ENCODE results near the gene FMO5. TPM values are rescaled to one million over a fixed set of nuclear protein-coding genes. Genes with fewer than 3 reads are reported as not detected.

Gene FMO5
- total and polyA plus RNA-seq, 2 of the 13 experiments (the other 11 are each of a cell fraction or from before 2014, with no cell fraction given): 48.2 to 149 TPM

- TF ChIP-seq ATF4 (CRISPR knock-in tag; IDR thresholded peaks at IDR 0.05) (no peak), NKX3-1 (CRISPR knock-in tag; IDR thresholded peaks at IDR 0.05) (peak; percentile 70), XBP1 (CRISPR knock-in tag; IDR thresholded peaks at IDR 0.05) (no peak), PREB (CRISPR knock-in tag; IDR thresholded peaks at IDR 0.05) (0 out of 2 replicates have a peak, but pooled peaks have one; percentile 21), HOXA5 (CRISPR knock-in tag; IDR thresholded peaks at IDR 0.05) (peak; percentile 86; the same call in 1 of the 2 replicates), CREBL2 (CRISPR knock-in tag; IDR thresholded peaks at IDR 0.05; ENCODE audit: borderline replicate concordance) (0 out of 2 replicates have a peak, but pooled peaks have one; percentile 49), ZNF710 (CRISPR knock-in tag; IDR thresholded peaks at IDR 0.05; ENCODE audit: borderline replicate concordance) (no peak), YEATS4 (CRISPR knock-in tag; IDR thresholded peaks at IDR 0.05; ENCODE audit: borderline replicate concordance) (no peak), ZNF580 (CRISPR knock-in tag; IDR thresholded peaks at IDR 0.05; ENCODE audit: borderline replicate concordance, low read depth) (no peak), ZNF792 (CRISPR knock-in tag; IDR thresholded peaks at IDR 0.05) (no peak), ZNF337 (CRISPR knock-in tag; IDR thresholded peaks at IDR 0.05; ENCODE audit: borderline replicate concordance, low read depth) (no peak), TSC22D2 (CRISPR knock-in tag; IDR thresholded peaks at IDR 0.05; ENCODE audit: borderline replicate concordance) (no peak), ZNF232 (CRISPR knock-in tag; IDR thresholded peaks at IDR 0.05; ENCODE audit: borderline replicate concordance) (no peak), ZNF136 (CRISPR knock-in tag; IDR thresholded peaks at IDR 0.05; ENCODE audit: low read depth) (0 out of 2 replicates have a peak, but pooled peaks have one; percentile 20), CAMTA2 (CRISPR knock-in tag; IDR thresholded peaks at IDR 0.05; ENCODE audit: borderline replicate concordance) (peak; percentile 65; the same call in 1 of the 2 replicates), MXD3 (CRISPR knock-in tag; IDR thresholded peaks at IDR 0.05) (no peak), FOXO4 (CRISPR knock-in tag; conservative IDR thresholded peaks at IDR 0.05) (0 out of 2 replicates have a peak, but pooled peaks have one; percentile 58), PAF1 (CRISPR knock-in tag; IDR thresholded peaks at IDR 0.05) (no peak), STAT6 (CRISPR knock-in tag; IDR thresholded peaks at IDR 0.05; ENCODE audit: borderline replicate concordance) (no peak)
Observed at GRCh38 chr1:147171399-147172167, 53.6 kb downstream of the FMO5 start (continued).

Data from HepG2 (cell line).